GM12878 (cell line): Measurements from ENCODE around the gene CATSPERD. TPM values are rescaled to one million over a fixed set of nuclear protein-coding genes. Genes with fewer than 3 reads are reported as not detected.

Experiments
- BCL11A ChIP-seq: IDR thresholded peaks from 2 replicates; pipeline ENCODE4 v1.6.1; 2011; ENCODE audit warnings: low read depth, low read length
- BRCA1 ChIP-seq: IDR thresholded peaks from 2 replicates; pipeline ENCODE4 v1.6.1; 2011; ENCODE audit warnings: low read depth, low read length, improper control_type of control experiment
- CEBPZ ChIP-seq: fragments of 150-350 bp; IDR thresholded peaks from 2 replicates; pipeline ENCODE4 v1.6.1; 2016; ENCODE audit warnings: low read depth, low read length
- GATAD2B ChIP-seq: fragments of 450-650 bp; conservative IDR thresholded peaks from 2 replicates; pipeline ENCODE4 v1.6.1; 2017; ENCODE audit warnings: low read depth, mild to moderate bottlenecking, moderate library complexity
- IKZF2 ChIP-seq, 2 experiments: fragments of 450-650 bp; IDR thresholded peaks; 2 replicates each; pipeline ENCODE4 v1.6.1; 2017; ENCODE audit warnings: mild to moderate bottlenecking in 2 of 2, moderate library complexity in 2 of 2
- MYC ChIP-seq: IDR thresholded peaks from 2 replicates; pipeline ENCODE4 v1.6.1; 2011; ENCODE audit warnings: mild to moderate bottlenecking, low read length, moderate library complexity, inconsistent platforms; ENCODE audit not compliant: insufficient read depth, insufficient replicate concordance, insufficient read length, severe bottlenecking
- NRF1 ChIP-seq: conservative IDR thresholded peaks from 2 replicates; pipeline ENCODE4 v1.6.1; 2011; ENCODE audit warnings: mild to moderate bottlenecking, low read depth, low read length, improper control_type of control experiment
- POLR2AphosphoS5 ChIP-seq: IDR thresholded peaks from 2 replicates; pipeline ENCODE4 v1.6.1; 2011; ENCODE audit warnings: mild to moderate bottlenecking, low read length, inconsistent platforms
- SMARCA5 ChIP-seq: fragments of 450-650 bp; IDR thresholded peaks from 2 replicates; pipeline ENCODE4 v1.6.1; 2017; ENCODE audit warnings: mild to moderate bottlenecking
- SREBF1 ChIP-seq: IDR thresholded peaks from 2 replicates; pipeline ENCODE4 v1.6.1; 2012; ENCODE audit warnings: mild to moderate bottlenecking, low read length
- polyA plus RNA-seq, 11 experiments: library from polyadenylated mRNA; depleted of rRNA in 4 of 11; unstranded in 6 of 11; stranded (reverse) in 5 of 11; fragments of >200 nt; fragmentation: Nextera tagmentation in 4 of 11; fragmentation: Illumina TruSeq in 1 of 11; extraction: Ambion mirVana in 4 of 11; extraction: Trizol in 1 of 11; gene quantifications; 1 replicate in 1 of 11; 2 replicates in 10 of 11; pipeline versions ENCODE4 v1.2.1 to v1.2.3, GENCODE V29; 2011 to 2016; ENCODE audit warnings: inconsistent platforms in 2 of 11, missing spikeins in 2 of 11, low read depth in 1 of 11
- total RNA-seq, 4 experiments: library from RNA; depleted of rRNA in 3 of 4; stranded (reverse); fragments of >200 nt in 3 of 4; fragmentation: Illumina TruSeq in 1 of 4; extraction: Trizol in 1 of 4; gene quantifications; 2 replicates each; pipeline versions ENCODE4 v1.2.1 to v1.2.3, GENCODE V29; 2013 to 2021
- TF ChIP-seq, protein P1 (sequence below): fragments of 450-650 bp; IDR thresholded peaks from 2 replicates; pipeline ENCODE4 v1.6.1; 2016; ENCODE audit warnings: mild to moderate bottlenecking

Gene CATSPERD
- total and polyA plus RNA-seq, 10 of the 15 experiments (the other 5 are each of a cell fraction or from before 2014, with no cell fraction given), result 0.02 to 0.38 (median 0.11) TPM; not detected in 5

GRCh38 chr19:5697022-5697889, 23.2 kb upstream of the CATSPERD start (continued):
- TF ChIP-seq CEBPZ, result no peak
- TF ChIP-seq MYC, result no peak
- no peak for TF ChIP-seq NRF1
- no peak for TF ChIP-seq IKZF2 (IDR thresholded peaks at IDR 0.05)
- peak; percentile 25; the same call in 1 of the 2 replicates for TF ChIP-seq POLR2AphosphoS5
- TF ChIP-seq, protein P1, sequence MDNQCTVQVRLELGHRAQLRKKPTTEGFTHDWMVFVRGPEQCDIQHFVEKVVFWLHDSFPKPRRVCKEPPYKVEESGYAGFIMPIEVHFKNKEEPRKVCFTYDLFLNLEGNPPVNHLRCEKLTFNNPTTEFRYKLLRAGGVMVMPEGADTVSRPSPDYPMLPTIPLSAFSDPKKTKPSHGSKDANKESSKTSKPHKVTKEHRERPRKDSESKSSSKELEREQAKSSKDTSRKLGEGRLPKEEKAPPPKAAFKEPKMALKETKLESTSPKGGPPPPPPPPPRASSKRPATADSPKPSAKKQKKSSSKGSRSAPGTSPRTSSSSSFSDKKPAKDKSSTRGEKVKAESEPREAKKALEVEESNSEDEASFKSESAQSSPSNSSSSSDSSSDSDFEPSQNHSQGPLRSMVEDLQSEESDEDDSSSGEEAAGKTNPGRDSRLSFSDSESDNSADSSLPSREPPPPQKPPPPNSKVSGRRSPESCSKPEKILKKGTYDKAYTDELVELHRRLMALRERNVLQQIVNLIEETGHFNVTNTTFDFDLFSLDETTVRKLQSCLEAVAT, result no peak
- no peak for TF ChIP-seq BRCA1
- no peak for TF ChIP-seq SREBF1
- TF ChIP-seq BCL11A, result no peak
- TF ChIP-seq GATAD2B, result no peak
- TF ChIP-seq SMARCA5, result no peak
